Osteoblast (primary cell): ENCODE measurements around the gene ARHGAP9. TPM values are rescaled to one million over a fixed set of nuclear protein-coding genes. Genes with fewer than 3 reads are reported as not detected.

ENCODE experiments used
- DNase-seq: peaks from one replicate; pipeline ENCODE4 v3.0.0; 2011; ENCODE audit warnings: low spot score, mixed read lengths; ENCODE audit not compliant: insufficient read length; ENCODE audit errors: missing footprints
- H2AFZ ChIP-seq: 2 replicates; pipeline ENCODE4 v1.6.0; 2011; ENCODE audit warnings: mild to moderate bottlenecking, low read length
- H3K27ac ChIP-seq: 2 replicates; pipeline ENCODE4 v1.5.1; 2011; ENCODE audit warnings: mild to moderate bottlenecking, low read depth, low read length, moderate library complexity
- H3K27me3 ChIP-seq: 2 replicates; pipeline ENCODE4 v1.6.0; 2012; ENCODE audit warnings: mild to moderate bottlenecking, control low read depth, inconsistent platforms, low read length, moderate library complexity; ENCODE audit not compliant: insufficient read depth
- H3K36me3 ChIP-seq: 2 replicates; pipeline ENCODE4 v1.5.1; 2011; ENCODE audit warnings: mild to moderate bottlenecking, low read length, control low read depth, moderate library complexity; ENCODE audit not compliant: insufficient read depth
- H3K4me1 ChIP-seq: 2 replicates; pipeline ENCODE4 v1.5.1; 2011; ENCODE audit warnings: mild to moderate bottlenecking, low read length, control low read depth, moderate library complexity; ENCODE audit not compliant: insufficient read depth
- H3K4me2 ChIP-seq: 2 replicates; pipeline ENCODE4 v1.6.0; 2011; ENCODE audit warnings: mild to moderate bottlenecking, low read length; ENCODE audit not compliant: insufficient read depth
- H3K4me3 ChIP-seq: fragments of 200-600 bp; sonication (generic); 3 replicates; pipeline ENCODE4 v1.5.1; 2012; ENCODE audit warnings: mild to moderate bottlenecking, low read length, inconsistent platforms; ENCODE audit not compliant: insufficient read depth
- H3K79me2 ChIP-seq: 2 replicates; pipeline ENCODE4 v1.6.0; 2012; ENCODE audit warnings: mild to moderate bottlenecking, low read length, control low read depth, inconsistent platforms; ENCODE audit not compliant: insufficient read depth
- H3K9me3 ChIP-seq: 2 replicates; pipeline ENCODE4 v1.5.1; 2011; ENCODE audit warnings: low read depth, low read length, control low read depth
- H4K20me1 ChIP-seq: 2 replicates; pipeline ENCODE4 v1.6.0; 2012; ENCODE audit warnings: mild to moderate bottlenecking, low read length, control low read depth; ENCODE audit not compliant: insufficient read depth
- total RNA-seq: library from RNA; depleted of rRNA; stranded (reverse); fragments of >200 nt; gene quantifications from 2 replicates; pipeline ENCODE4 v1.2.3, GENCODE V29; 2012
- TF ChIP-seq, protein P1 (sequence below): IDR thresholded peaks from 2 replicates; pipeline ENCODE4 v1.5.1; 2011; ENCODE audit warnings: mild to moderate bottlenecking, low read depth, low read length, moderate library complexity; ENCODE audit errors: extremely low read depth

ARHGAP9 gene
- total RNA-seq, 1 donor: 0.36 TPM

DNA sequence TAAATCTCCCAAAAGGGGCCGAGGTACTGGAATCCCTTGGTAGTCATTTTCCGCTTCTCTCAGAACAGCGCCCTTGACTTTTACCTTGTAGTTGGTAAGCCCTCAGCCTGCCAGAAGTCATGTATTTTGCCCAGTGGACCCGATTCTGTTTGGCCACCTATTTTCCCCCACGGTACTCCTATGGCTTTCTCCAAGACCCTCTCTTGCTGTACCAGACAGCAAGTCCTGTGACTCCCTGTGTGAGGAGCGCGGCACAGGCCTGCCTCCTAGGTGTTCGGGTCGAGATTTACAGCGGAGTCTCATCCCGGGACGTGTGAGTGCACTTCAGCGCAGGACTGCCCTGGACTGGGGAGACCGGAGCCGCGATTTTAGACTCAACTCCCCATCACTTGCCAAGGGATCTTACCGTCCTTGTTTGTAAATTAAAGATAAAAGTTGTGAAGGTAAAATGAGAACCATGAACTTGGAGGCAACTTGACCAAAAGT lies 41.9 kb upstream of the ARHGAP9 start:
- peaks cover 39% of the 10 kb centered on the region for H3K36me3 ChIP-seq
- H3K4me1 ChIP-seq: peaks cover 57% of the 10 kb centered on the region
- DNase-seq: peak; percentile 84

DNA sequence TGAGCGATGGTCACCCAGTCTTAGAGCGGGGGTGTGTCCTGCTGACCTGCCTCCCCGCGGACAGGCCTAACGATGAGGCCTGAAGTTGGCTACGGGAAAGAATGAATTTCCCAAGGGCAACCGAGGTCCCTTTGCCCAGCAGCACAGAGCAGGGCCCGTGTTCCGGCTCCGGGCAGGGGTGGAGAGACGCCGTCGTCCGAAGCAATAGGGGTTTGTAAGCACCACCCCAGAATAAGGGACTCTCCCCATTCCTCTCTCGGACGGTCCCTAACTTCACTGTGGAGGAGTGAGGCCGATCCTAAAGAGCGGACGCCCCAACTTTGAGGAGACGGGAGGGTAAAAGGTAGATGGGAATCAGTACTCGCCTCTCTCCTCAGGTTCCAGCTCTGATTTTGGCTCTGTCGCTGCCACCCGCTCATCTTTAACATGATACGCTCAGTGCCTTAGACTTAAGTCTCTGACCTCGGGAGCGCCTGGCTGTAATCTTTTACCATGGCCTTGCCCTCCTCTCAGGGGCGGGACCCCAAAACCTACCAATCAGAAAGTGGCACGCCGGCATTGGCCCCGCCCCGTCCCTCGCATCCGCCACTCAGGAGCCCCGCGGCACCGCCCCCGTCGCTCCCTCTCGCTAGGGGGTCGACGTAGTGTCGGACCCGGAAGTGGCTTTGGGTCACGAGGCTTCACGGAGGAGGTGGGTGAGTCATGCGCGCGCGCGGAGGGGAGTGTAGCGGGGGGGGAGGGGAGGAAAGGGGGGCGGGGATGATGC lies 40.6 kb upstream of the ARHGAP9 start, which contains the start of gene DDIT3:
Gene DDIT3 (minus strand): TSS at position 462 of the 766 bp plus-strand sequence. CDS start 3,108 bp downstream, outside the sequence.
- peaks cover 59% of the 10 kb centered on the region for H3K79me2 ChIP-seq
- peak within 1 kb of the TSS; percentile 99 for H3K27ac ChIP-seq
- peaks cover 57% of the 10 kb centered on the region for H3K4me1 ChIP-seq
- H3K27me3 ChIP-seq: no peaks in the 10 kb centered on the region
- H3K9me3 ChIP-seq: no peaks in the 10 kb centered on the region
- H3K4me2 ChIP-seq: peak within 1 kb of the TSS; percentile 83
- H3K4me3 ChIP-seq: peak within 1 kb of the TSS; percentile 83
- DNase-seq: peak; percentile 98
- peaks cover 45% of the 10 kb centered on the region for H3K36me3 ChIP-seq
- H4K20me1 ChIP-seq: peaks cover 56% of the 10 kb centered on the region
- TF ChIP-seq, protein P1, sequence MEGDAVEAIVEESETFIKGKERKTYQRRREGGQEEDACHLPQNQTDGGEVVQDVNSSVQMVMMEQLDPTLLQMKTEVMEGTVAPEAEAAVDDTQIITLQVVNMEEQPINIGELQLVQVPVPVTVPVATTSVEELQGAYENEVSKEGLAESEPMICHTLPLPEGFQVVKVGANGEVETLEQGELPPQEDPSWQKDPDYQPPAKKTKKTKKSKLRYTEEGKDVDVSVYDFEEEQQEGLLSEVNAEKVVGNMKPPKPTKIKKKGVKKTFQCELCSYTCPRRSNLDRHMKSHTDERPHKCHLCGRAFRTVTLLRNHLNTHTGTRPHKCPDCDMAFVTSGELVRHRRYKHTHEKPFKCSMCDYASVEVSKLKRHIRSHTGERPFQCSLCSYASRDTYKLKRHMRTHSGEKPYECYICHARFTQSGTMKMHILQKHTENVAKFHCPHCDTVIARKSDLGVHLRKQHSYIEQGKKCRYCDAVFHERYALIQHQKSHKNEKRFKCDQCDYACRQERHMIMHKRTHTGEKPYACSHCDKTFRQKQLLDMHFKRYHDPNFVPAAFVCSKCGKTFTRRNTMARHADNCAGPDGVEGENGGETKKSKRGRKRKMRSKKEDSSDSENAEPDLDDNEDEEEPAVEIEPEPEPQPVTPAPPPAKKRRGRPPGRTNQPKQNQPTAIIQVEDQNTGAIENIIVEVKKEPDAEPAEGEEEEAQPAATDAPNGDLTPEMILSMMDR: no peak
- H2AFZ ChIP-seq: peak within 1 kb of the TSS; percentile 84

More for the DNA sequence above, 41.9 kb upstream of the ARHGAP9 start:
- Histone ChIP-seq H3K4me2 (peak overlapping the region; percentile 84), H3K79me2 (peaks cover 68% of the 10 kb centered on the region), H3K27me3 (no peaks in the 10 kb centered on the region), H4K20me1 (peaks cover 54% of the 10 kb centered on the region), H3K9me3 (no peaks in the 10 kb centered on the region), H3K4me3 (peak overlapping the region; percentile 77), H2AFZ (peak overlapping the region; percentile 83), H3K27ac (peak overlapping the region; percentile 96)
- TF ChIP-seq, protein P1: no peak

DNA sequence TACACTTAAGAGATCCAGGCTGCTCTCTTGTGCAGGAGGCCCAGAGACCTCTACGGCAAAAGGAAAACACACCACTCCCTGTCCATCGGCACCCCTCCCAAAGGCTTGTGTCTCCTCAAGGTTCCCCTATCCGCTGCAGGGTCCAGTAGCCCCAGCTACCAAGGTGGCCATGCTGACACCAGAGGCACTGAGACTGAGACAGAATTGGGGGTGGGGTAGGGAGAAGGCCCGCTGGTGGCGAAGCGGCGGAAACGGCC lies 40.1 kb upstream of the ARHGAP9 start:
- H3K36me3 ChIP-seq: peaks cover 47% of the 10 kb centered on the region
- peaks cover 51% of the 10 kb centered on the region for H4K20me1 ChIP-seq
- peak overlapping the region; percentile 83 for H3K4me3 ChIP-seq
- peaks cover 54% of the 10 kb centered on the region for H3K79me2 ChIP-seq
- no peaks in the 10 kb centered on the region for H3K9me3 ChIP-seq
- TF ChIP-seq, protein P1: no peak
- H3K4me2 ChIP-seq: peak overlapping the region; percentile 82
- peaks cover 57% of the 10 kb centered on the region for H3K4me1 ChIP-seq
- no peak overlapping the region for H2AFZ ChIP-seq
- H3K27me3 ChIP-seq: no peaks in the 10 kb centered on the region
- DNase-seq: no peak
- peak overlapping the region; percentile 99 for H3K27ac ChIP-seq
